Activated CD4-positive, alpha-beta T cell treated with anti-CD3 and anti-CD28 coated beads, Interleukin-2, amount 50 U/mL, for 24 hours (primary cell): Measurements from ENCODE around the gene HSPA1L.
"Not testable (repeated sequence)": the region's sequence is repeated elsewhere in the genome, so short reads cannot be mapped to it uniquely, and the experiment has no call there.

Experiments used
- DNase-seq, 2 donors: peaks; one replicate each; pipeline ENCODE4 v3.0.0-alpha.2; 2020; ENCODE audit warnings: low read depth in 1 of 2, low spot score in 1 of 2

Gene HSPA1L

GRCh38 chr6:31837369-31838113, 22.5 kb upstream of the HSPA1L start:
- no peak for DNase-seq

- no peak for DNase-seq
Measured at GRCh38 chr6:31836474-31837368, 21.6 kb upstream of the HSPA1L start.

GRCh38 chr6:31836047-31836473, 21.0 kb upstream of the HSPA1L start:
- DNase-seq: no peak

GRCh38 chr6:31834367-31835250, 19.5 kb upstream of the HSPA1L start:
- DNase-seq: peak; percentile 80 to 82

- no peak for DNase-seq
Measured at GRCh38 chr6:31831350-31832215, 16.5 kb upstream of the HSPA1L start.

GRCh38 chr6:31830886-31831335, 15.8 kb upstream of the HSPA1L start:
- no peak for DNase-seq

- no peak for DNase-seq
Measured at GRCh38 chr6:31829633-31830283, 14.7 kb upstream of the HSPA1L start.

GRCh38 chr6:31827286-31828079, 12.4 kb upstream of the HSPA1L start, which contains the start of gene HSPA1B:
HSPA1B (plus strand) TSS chr6:31827738; CDS start chr6:31827951, 213 bp downstream.
- DNase-seq: peak; percentile 74 to 94

GRCh38 chr6:31826793-31827285, 11.8 kb upstream of the HSPA1L start:
- DNase-seq: no peak

- DNase-seq: no peak
Measured at GRCh38 chr6:31825553-31825952, 10.5 kb upstream of the HSPA1L start.

- DNase-seq: not testable (repeated sequence)
Measured at GRCh38 chr6:31823592-31824196, 8.6 kb upstream of the HSPA1L start.

GRCh38 chr6:31822036-31822821, 7.1 kb upstream of the HSPA1L start:
- peak in 1 of 2 donors; percentile 57 for DNase-seq

GRCh38 chr6:31821301-31822035, 6.4 kb upstream of the HSPA1L start:
- peak in 1 of 2 donors; percentile 61 for DNase-seq

- DNase-seq: not testable (repeated sequence)
Measured at GRCh38 chr6:31820399-31820798, 5.3 kb upstream of the HSPA1L start.

- no peak for DNase-seq
Measured at GRCh38 chr6:31819871-31820299, 4.8 kb upstream of the HSPA1L start.

- DNase-seq: not testable (repeated sequence)
Measured at GRCh38 chr6:31817929-31818511, 2.9 kb upstream of the HSPA1L start.
